Omental fat pad (tissue), 4 donors: ENCODE measurements around the gene TTLL5. TPM values are rescaled to one million over a fixed set of nuclear protein-coding genes. Genes with fewer than 3 reads are reported as not detected.

Experiments used
- ATAC-seq: fragments of 150-250 bp; one replicate; pipeline ENCODE4 v1.9.1; 2016; ENCODE audit warnings: mild to moderate bottlenecking, moderate library complexity; ENCODE audit not compliant: low FRiP score
- DNase-seq: peaks from one replicate; pipeline ENCODE4 v3.0.0-alpha.2; 2019; ENCODE audit warnings: low spot score
- CTCF ChIP-seq, 3 donors: fragments of 450-650 bp; IDR thresholded peaks; one replicate each; pipeline ENCODE4 v1.5.1; 2016 to 2017; ENCODE audit warnings: antibody characterized with exemption in 3 of 3, mild to moderate bottlenecking in 3 of 3, moderate library complexity in 2 of 3
- total RNA-seq, 4 donors: library from RNA; depleted of rRNA; stranded (reverse); fragments of >200 nt; gene quantifications; one replicate each; pipeline ENCODE4 v1.1.0, GENCODE V29; 2016

TTLL5 gene
- total RNA-seq, 4 donors from 2014 or later = 17.3 to 28.2 (median 22.2) TPM

DNA sequence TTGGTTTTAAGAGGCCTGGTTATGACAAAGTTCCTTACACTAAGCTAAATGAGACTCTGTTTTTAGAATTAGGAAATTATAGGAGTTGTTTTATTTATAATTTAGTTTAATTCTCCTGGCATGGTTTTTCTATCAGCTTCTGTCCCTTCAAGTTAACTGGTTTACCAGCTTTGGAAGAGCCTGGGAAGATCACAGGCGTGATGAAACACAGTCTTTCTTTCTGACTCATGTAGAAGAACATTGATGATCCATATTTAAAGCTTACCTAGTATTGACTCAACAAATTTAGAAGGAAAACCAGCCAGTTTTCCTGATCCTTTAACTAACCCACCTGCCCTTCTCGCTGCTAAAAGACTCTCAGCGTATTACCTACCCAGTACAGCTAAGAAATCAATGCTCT lies 165.6 kb downstream of the TTLL5 start:
- no peak for TF ChIP-seq CTCF (IDR thresholded peaks at IDR 0.05)
- no peak for DNase-seq

GRCh38 chr14:75827331-75827730 lies 166.3 kb downstream of the TTLL5 start:
- no peak for TF ChIP-seq CTCF (IDR thresholded peaks at IDR 0.05)
- ATAC-seq (no peak), DNase-seq (no peak)

More for the DNA sequence above, 165.6 kb downstream of the TTLL5 start:
- ATAC-seq = no peak

DNA sequence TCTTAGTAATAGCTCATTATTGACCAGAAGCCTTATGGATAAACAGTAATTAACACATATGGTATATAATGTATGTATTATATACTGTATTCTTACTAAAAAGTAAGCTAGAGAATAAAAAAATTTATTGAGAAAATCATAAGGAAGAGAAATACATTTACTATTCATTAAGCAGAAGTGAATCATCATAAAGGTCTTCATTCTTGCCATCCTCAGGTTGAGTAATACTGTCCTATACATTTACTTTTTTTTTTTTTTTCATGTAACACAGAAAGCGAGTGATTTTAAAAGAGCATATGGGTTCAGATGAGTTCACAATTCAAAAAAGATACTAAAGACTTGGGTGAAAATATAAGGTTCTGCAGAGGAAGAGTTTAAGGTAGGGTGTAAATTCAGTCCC lies 168.3 kb downstream of the TTLL5 start:
- ATAC-seq (no peak), DNase-seq (no peak)
- no peak for TF ChIP-seq CTCF (IDR thresholded peaks at IDR 0.05)

DNA sequence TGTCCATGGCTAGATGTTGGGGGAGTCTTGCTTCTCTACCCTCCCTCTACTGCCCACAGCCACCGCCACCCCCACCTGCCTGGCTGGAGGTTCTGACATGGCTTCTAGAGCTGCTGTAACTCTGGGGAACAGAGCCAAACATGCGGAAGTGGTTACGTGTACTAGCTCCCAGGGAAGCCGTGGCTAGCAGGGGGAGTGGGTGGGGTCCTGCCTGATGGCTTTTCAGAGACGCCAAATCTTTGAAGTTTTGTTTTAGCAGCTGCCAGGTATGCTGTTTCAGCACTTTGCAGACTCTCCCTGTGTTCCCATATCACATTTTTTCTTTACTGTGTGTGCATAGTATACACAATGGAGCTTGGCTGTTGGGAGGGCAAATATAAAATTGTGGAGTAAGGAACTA lies 170.4 kb downstream of the TTLL5 start:
- DNase-seq (no peak), ATAC-seq (peak; percentile 24)

DNA sequence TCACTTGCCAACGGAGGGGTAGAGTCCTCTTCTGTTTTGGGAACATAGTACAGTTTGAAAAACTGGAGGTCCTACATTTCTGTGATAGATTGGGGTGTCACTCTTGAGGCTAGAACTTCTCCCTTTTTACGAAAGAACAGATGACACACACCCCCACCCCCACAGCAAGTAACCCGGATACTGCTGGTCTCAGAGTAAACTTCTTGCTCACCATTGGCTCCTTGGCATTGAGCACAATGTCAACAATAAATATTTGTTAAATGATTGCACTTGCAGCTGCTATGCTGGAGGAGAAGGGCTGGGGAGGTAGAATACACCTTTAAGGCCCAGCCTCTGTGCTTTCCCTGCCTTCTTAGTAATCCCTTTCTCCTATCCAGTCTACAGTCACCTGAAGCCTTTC lies 170.9 kb downstream of the TTLL5 start:
- ATAC-seq (peak; percentile 29), DNase-seq (no peak)
- TF ChIP-seq CTCF (IDR thresholded peaks at IDR 0.05) = no peak

More for the DNA sequence above, 170.4 kb downstream of the TTLL5 start:
- no peak for TF ChIP-seq CTCF (IDR thresholded peaks at IDR 0.05)

GRCh38 chr14:75832621-75833297 lies 171.7 kb downstream of the TTLL5 start:
- ATAC-seq = peak; percentile 91

More at GRCh38 chr14:75832621-75833297, 171.7 kb downstream of the TTLL5 start:
- TF ChIP-seq CTCF (IDR thresholded peaks at IDR 0.05) = no peak
- no peak for DNase-seq
